Fibroblast of the conjunctiva (primary cell): ENCODE data around the gene PLXNA4.
"Not testable (repeated sequence)": the region's sequence is repeated elsewhere in the genome, so short reads cannot be mapped to it uniquely, and the experiment has no call there.

Experiments
- DNase-seq: peaks from one replicate; pipeline ENCODE4 v3.0.0-alpha.2; 2010; ENCODE audit warnings: low read depth

PLXNA4 gene

GRCh38 chr7:132575982-132576720, at the start of gene PLXNA4:
PLXNA4 (minus strand) TSS chr7:132576470; CDS start chr7:132508693, 67,777 bp downstream.
- DNase-seq: no peak

GRCh38 chr7:132625651-132626050, 49.4 kb upstream of the PLXNA4 start:
- DNase-seq: no peak

- no peak for DNase-seq
These were observed 45.8 kb upstream of the PLXNA4 start for GRCh38 chr7:132622081-132622480.

GRCh38 chr7:132619967-132620366, 43.7 kb upstream of the PLXNA4 start:
- DNase-seq: no peak

- DNase-seq: no peak
These were observed 42.7 kb upstream of the PLXNA4 start for GRCh38 chr7:132618956-132619305.

GRCh38 chr7:132618271-132618955, 42.1 kb upstream of the PLXNA4 start:
- no peak for DNase-seq

- DNase-seq: no peak
These were observed 38.4 kb upstream of the PLXNA4 start for GRCh38 chr7:132614428-132615318.

- DNase-seq: no peak
These were observed 37.5 kb upstream of the PLXNA4 start for GRCh38 chr7:132613737-132614136.

GRCh38 chr7:132610995-132611394, 34.7 kb upstream of the PLXNA4 start:
- DNase-seq: no peak

- no peak for DNase-seq
These were observed 33.7 kb upstream of the PLXNA4 start for GRCh38 chr7:132609906-132610520.

GRCh38 chr7:132609222-132609621, 33.0 kb upstream of the PLXNA4 start:
- DNase-seq: no peak

GRCh38 chr7:132608523-132608922, 32.3 kb upstream of the PLXNA4 start:
- no peak for DNase-seq

GRCh38 chr7:132607656-132608055, 31.4 kb upstream of the PLXNA4 start:
- DNase-seq: no peak

- DNase-seq: no peak
These were observed 27.9 kb upstream of the PLXNA4 start for GRCh38 chr7:132604121-132604520.

- DNase-seq: no peak
These were observed 27.1 kb upstream of the PLXNA4 start for GRCh38 chr7:132603220-132603833.

GRCh38 chr7:132601783-132602182, 25.5 kb upstream of the PLXNA4 start:
- DNase-seq: no peak

- DNase-seq: no peak
These were observed 20.3 kb upstream of the PLXNA4 start for GRCh38 chr7:132596588-132596987.

GRCh38 chr7:132594741-132595140, 18.5 kb upstream of the PLXNA4 start:
- not testable (repeated sequence) for DNase-seq

GRCh38 chr7:132592936-132593335, 16.7 kb upstream of the PLXNA4 start:
- DNase-seq: no peak

- no peak for DNase-seq
These were observed 16.1 kb upstream of the PLXNA4 start for GRCh38 chr7:132592231-132592920.

- no peak for DNase-seq
These were observed 13.9 kb upstream of the PLXNA4 start for GRCh38 chr7:132590162-132590561.
